BE2C (cell line): Measurements from ENCODE around the gene CEP131.

Source experiments
- DNase-seq: peaks from one replicate; pipeline ENCODE4 v3.0.0-alpha.2; 2020
- H3K27me3 ChIP-seq: fragments of 250-450 bp; sonication (Bioruptor Pico); 2 replicates; pipeline ENCODE4 v1.5.1; 2020; ENCODE audit warnings: mild to moderate bottlenecking
- H3K36me3 ChIP-seq: fragments of 250-450 bp; sonication (Bioruptor Pico); 2 replicates; pipeline ENCODE4 v1.5.1; 2020; ENCODE audit warnings: mild to moderate bottlenecking
- H3K4me1 ChIP-seq: fragments of 250-450 bp; sonication (Bioruptor Pico); 2 replicates; pipeline ENCODE4 v1.5.1; 2020
- H3K4me3 ChIP-seq: 2 replicates; pipeline ENCODE4 v1.5.1; 2011; ENCODE audit warnings: low read depth, low read length
- H3K9me3 ChIP-seq: fragments of 250-450 bp; sonication (Bioruptor Pico); 2 replicates; pipeline ENCODE4 v1.5.1; 2020
- CTCF ChIP-seq: IDR thresholded peaks from 2 replicates; pipeline ENCODE4 v1.5.1; 2012; ENCODE audit warnings: mild to moderate bottlenecking, low read depth, low read length

The CEP131 gene

GRCh38 chr17:81183316-81183715, 39.4 kb downstream of the CEP131 start:
- TF ChIP-seq CTCF: no peak
- H3K27me3 ChIP-seq: no peaks in the 10 kb centered on the region
- DNase-seq: no peak
- H3K9me3 ChIP-seq: no peaks in the 10 kb centered on the region
- H3K36me3 ChIP-seq: no peaks in the 10 kb centered on the region
- no peak overlapping the region for H3K4me3 ChIP-seq
- no peaks in the 10 kb centered on the region for H3K4me1 ChIP-seq

GRCh38 chr17:81182596-81182995, 40.2 kb downstream of the CEP131 start:
- Histone ChIP-seq H3K4me3 (no peak overlapping the region), H3K27me3 (no peaks in the 10 kb centered on the region)

GRCh38 chr17:81181811-81182185, 41.0 kb downstream of the CEP131 start:
- no peaks in the 10 kb centered on the region for H3K9me3 ChIP-seq
- H3K27me3 ChIP-seq: no peaks in the 10 kb centered on the region
- no peak for DNase-seq
- H3K4me3 ChIP-seq: no peak overlapping the region
- no peaks in the 10 kb centered on the region for H3K4me1 ChIP-seq
- H3K36me3 ChIP-seq: no peaks in the 10 kb centered on the region
- TF ChIP-seq CTCF: no peak

More at GRCh38 chr17:81182596-81182995, 40.2 kb downstream of the CEP131 start:
- H3K36me3 ChIP-seq: no peaks in the 10 kb centered on the region
- DNase-seq: no peak
- H3K9me3 ChIP-seq: no peaks in the 10 kb centered on the region
- H3K4me1 ChIP-seq: no peaks in the 10 kb centered on the region
- no peak for TF ChIP-seq CTCF

- no peaks in the 10 kb centered on the region for H3K27me3 ChIP-seq
- no peaks in the 10 kb centered on the region for H3K36me3 ChIP-seq
- no peaks in the 10 kb centered on the region for H3K4me1 ChIP-seq
- DNase-seq: no peak
- no peak overlapping the region for H3K4me3 ChIP-seq
- TF ChIP-seq CTCF: no peak
- H3K9me3 ChIP-seq: no peaks in the 10 kb centered on the region
Observed at GRCh38 chr17:81180836-81181810, 41.6 kb downstream of the CEP131 start.

GRCh38 chr17:81179861-81180260, 42.9 kb downstream of the CEP131 start:
- DNase-seq: no peak
- Histone ChIP-seq H3K36me3 (no peaks in the 10 kb centered on the region), H3K27me3 (no peaks in the 10 kb centered on the region), H3K9me3 (no peaks in the 10 kb centered on the region), H3K4me1 (no peaks in the 10 kb centered on the region), H3K4me3 (no peak overlapping the region)
- TF ChIP-seq CTCF: no peak

GRCh38 chr17:81179220-81179619, 43.5 kb downstream of the CEP131 start:
- no peak for DNase-seq
- no peaks in the 10 kb centered on the region for H3K36me3 ChIP-seq
- TF ChIP-seq CTCF: no peak
- H3K27me3 ChIP-seq: no peaks in the 10 kb centered on the region
- H3K4me1 ChIP-seq: no peaks in the 10 kb centered on the region
- no peak overlapping the region for H3K4me3 ChIP-seq
- no peaks in the 10 kb centered on the region for H3K9me3 ChIP-seq
